Panc1 (cell line): ENCODE data around the gene CCNK.

Source experiments
- POLR2AphosphoS5 ChIP-seq: IDR thresholded peaks from 2 replicates; pipeline ENCODE4 v1.6.1; 2012; ENCODE audit warnings: mild to moderate bottlenecking, low read depth, low read length, moderate library complexity
- SIN3A ChIP-seq: IDR thresholded peaks from 2 replicates; pipeline ENCODE4 v1.6.1; 2012; ENCODE audit warnings: low read depth, mild to moderate bottlenecking, low read length, moderate library complexity, borderline replicate concordance; ENCODE audit not compliant: insufficient read depth
- TF ChIP-seq, protein P1 (sequence below): fragments of 450-650 bp; IDR thresholded peaks from 2 replicates; pipeline ENCODE4 v1.5.1; 2017; ENCODE audit warnings: mild to moderate bottlenecking
- TF ChIP-seq, protein P2 (sequence below), 2 experiments: IDR thresholded peaks; 2 replicates each; pipeline ENCODE4 v1.6.1; 2011 to 2012; ENCODE audit warnings: low read depth in 2 of 2, control low read depth in 1 of 2, low read length in 1 of 2, mild to moderate bottlenecking in 1 of 2, moderate library complexity in 1 of 2; ENCODE audit not compliant: insufficient read depth in 1 of 2

DNA sequence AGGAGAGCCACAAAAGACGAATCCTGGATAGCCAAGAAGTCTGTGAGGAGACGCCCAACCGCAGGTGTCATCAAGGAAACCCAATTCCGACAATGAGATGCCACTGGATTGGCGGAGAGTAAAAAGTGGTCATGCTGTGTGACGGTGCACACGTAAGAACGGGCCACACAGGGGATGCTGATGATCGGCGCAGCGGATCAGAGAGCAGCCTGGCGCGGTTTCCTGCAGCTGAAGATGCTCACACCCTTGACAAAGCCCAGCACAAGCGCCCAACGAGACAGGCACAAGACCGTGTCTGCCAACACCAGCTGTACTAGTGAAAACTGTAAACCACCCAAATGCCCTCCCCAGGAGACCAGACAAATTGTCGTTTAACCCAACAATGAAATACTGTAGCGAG lies 67.0 kb downstream of the CCNK start:
- TF ChIP-seq, protein P1, sequence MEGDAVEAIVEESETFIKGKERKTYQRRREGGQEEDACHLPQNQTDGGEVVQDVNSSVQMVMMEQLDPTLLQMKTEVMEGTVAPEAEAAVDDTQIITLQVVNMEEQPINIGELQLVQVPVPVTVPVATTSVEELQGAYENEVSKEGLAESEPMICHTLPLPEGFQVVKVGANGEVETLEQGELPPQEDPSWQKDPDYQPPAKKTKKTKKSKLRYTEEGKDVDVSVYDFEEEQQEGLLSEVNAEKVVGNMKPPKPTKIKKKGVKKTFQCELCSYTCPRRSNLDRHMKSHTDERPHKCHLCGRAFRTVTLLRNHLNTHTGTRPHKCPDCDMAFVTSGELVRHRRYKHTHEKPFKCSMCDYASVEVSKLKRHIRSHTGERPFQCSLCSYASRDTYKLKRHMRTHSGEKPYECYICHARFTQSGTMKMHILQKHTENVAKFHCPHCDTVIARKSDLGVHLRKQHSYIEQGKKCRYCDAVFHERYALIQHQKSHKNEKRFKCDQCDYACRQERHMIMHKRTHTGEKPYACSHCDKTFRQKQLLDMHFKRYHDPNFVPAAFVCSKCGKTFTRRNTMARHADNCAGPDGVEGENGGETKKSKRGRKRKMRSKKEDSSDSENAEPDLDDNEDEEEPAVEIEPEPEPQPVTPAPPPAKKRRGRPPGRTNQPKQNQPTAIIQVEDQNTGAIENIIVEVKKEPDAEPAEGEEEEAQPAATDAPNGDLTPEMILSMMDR, result no peak
- no peak for TF ChIP-seq SIN3A
- no peak for TF ChIP-seq POLR2AphosphoS5
- TF ChIP-seq, protein P2, sequence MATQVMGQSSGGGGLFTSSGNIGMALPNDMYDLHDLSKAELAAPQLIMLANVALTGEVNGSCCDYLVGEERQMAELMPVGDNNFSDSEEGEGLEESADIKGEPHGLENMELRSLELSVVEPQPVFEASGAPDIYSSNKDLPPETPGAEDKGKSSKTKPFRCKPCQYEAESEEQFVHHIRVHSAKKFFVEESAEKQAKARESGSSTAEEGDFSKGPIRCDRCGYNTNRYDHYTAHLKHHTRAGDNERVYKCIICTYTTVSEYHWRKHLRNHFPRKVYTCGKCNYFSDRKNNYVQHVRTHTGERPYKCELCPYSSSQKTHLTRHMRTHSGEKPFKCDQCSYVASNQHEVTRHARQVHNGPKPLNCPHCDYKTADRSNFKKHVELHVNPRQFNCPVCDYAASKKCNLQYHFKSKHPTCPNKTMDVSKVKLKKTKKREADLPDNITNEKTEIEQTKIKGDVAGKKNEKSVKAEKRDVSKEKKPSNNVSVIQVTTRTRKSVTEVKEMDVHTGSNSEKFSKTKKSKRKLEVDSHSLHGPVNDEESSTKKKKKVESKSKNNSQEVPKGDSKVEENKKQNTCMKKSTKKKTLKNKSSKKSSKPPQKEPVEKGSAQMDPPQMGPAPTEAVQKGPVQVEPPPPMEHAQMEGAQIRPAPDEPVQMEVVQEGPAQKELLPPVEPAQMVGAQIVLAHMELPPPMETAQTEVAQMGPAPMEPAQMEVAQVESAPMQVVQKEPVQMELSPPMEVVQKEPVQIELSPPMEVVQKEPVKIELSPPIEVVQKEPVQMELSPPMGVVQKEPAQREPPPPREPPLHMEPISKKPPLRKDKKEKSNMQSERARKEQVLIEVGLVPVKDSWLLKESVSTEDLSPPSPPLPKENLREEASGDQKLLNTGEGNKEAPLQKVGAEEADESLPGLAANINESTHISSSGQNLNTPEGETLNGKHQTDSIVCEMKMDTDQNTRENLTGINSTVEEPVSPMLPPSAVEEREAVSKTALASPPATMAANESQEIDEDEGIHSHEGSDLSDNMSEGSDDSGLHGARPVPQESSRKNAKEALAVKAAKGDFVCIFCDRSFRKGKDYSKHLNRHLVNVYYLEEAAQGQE (IDR thresholded peaks at IDR 0.05; ENCODE audit: insufficient read depth in 1 of 2, low read depth in 2 of 2, low read length in 1 of 2), result no peak
